Activated T-cell treated with anti-CD3 and anti-CD28 coated beads for 24 hours (primary cell): ENCODE data around the gene OR8B12.

Experiments used
- DNase-seq: peaks from one replicate; pipeline ENCODE4 v3.0.0-alpha.2; 2020; ENCODE audit warnings: low read depth

Gene OR8B12

DNA sequence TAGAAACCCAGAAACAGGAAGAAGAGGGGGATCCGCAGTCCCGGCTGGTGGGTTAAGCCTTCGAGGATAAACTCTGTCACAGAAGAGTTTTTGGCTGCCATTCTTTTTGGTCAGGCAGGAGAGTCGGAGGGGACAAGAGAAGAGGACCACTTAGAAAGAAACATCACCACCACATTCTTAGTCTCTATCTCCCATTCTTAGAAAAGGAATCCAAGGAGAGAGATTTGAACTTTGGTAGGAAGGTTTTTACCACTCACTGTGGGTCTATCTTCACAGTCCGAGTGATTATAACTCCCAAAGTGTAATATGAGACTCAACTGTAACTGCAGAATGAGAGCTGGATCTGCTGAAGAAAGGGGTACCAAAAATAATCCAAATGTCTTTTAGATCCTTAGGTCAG lies at the start of gene OR8B12:
OR8B12 (minus strand) TSS at position 101 of the 400 bp plus-strand sequence; CDS start at position 101, 0 bp downstream.
- no peak for DNase-seq

- no peak for DNase-seq
Measured at GRCh38 chr11:124592627-124593026, 49.2 kb upstream of the OR8B12 start.

DNA sequence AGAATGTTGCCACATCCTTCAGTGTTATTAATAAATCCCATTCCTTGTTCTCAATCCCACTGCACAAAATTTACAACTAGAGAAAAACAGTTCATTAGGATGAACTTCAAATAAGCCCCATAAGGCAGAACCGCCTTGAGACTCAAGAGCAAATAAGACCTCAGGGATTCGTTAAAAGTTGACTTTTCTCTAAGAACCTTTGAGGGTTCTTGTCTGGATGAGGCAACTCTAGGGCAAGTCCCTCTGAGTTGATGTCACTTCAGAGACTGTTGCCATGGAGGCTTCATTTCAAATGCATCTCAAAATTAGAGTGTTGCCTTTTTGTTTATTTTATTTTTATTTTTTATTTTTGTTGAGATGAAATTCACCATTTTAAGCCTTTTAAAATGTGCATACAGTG lies 48.0 kb upstream of the OR8B12 start:
- DNase-seq, result no peak

DNA sequence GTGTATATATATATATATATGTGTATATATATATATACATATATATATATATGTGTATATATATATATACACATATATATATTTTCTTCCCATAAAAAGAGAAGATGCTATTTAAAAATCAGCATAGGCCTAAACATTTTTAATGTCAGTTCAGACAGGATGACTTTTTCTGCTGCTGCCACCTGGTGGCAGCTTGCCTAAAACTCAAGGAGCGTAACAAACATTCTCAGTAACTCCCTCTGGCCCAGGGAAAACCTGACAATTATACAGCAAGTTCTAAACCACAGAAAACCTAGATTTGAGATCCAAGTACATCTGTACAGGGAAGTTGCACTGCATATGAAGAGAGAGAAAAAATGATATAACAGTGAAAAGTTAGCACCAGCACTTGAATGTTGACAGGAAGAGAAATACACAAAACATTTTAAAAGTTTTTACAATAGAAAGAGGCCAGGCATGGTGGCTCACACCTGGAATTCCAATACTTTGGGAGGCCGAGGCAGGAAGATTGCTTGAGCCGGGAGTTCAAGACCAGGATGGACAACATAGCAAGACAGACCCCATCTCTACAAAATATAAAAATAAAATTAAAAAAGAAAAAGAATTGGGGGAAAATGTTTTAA lies 42.9 kb upstream of the OR8B12 start:
- DNase-seq, result peak; percentile 31

GRCh38 chr11:124584681-124585372 lies 41.4 kb upstream of the OR8B12 start:
- DNase-seq, result no peak

- DNase-seq, result no peak
Measured at GRCh38 chr11:124583781-124584180, 40.3 kb upstream of the OR8B12 start.

- DNase-seq, result no peak
Measured at GRCh38 chr11:124582565-124582964, 39.1 kb upstream of the OR8B12 start.

DNA sequence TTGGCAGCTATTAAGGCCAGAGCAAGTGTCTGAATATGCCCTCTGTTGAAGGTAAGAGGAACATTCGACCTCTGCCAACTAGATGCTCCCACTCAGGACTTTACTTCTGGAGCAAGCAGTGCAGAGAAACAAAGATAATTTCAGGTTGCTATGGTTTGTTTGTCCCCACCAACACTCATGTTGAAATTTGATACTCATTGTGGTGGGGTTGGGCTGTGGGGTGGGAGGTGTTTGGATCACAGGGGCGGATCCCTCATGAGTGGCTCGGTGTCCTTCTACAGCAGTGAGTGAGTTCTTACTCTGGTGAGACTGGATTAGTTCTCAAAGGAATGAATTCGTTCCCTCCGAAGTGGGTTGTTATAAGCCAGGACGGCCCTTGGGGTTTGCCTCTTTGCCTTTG lies 38.4 kb upstream of the OR8B12 start:
- DNase-seq, result no peak

- DNase-seq, result no peak
Measured at GRCh38 chr11:124578761-124579160, 35.3 kb upstream of the OR8B12 start.

DNA sequence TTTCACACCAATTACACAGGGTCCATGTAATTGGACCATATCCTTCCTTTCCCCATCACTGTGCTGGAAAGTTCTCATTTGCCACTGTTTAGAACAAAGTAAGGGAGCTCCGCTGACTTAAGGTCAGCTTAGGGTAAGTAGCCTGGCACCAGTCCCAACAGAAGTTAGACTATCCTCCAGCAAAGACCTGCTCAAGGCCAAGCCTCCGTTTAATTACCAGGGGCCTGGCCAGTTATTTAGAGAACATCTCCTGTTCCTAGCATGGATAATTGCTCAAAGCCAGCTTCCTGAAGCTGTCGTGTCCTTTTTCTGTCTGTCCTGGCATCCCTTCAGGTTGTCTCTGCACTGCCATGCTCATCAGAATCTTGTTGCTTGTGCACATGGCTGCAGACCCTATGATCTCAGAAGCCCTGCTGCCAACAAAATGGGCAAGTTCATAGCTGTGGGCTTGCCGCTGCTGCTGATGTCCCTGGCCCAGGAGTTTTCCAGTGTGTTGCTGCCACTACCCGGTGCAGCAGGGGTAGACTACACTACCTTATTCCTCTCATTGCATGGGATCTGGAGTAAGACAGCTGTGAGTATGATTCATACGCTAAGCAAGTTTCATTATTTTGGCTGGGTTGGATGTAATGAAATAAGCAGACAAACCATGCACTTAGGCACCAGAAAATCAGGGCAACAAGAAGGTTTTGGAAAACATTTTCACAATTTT lies 34.4 kb upstream of the OR8B12 start:
- DNase-seq, result no peak

DNA sequence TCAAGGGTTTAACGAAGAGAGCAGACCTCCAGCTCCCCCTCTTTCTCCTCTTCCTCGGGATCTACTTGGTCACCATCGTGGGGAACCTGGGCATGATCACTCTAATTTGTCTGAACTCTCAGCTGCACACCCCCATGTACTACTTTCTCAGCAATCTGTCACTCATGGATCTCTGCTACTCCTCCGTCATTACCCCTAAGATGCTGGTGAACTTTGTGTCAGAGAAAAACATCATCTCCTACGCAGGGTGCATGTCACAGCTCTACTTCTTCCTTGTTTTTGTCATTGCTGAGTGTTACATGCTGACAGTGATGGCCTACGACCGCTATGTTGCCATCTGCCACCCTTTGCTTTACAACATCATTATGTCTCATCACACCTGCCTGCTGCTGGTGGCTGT lies 26.7 kb upstream of the OR8B12 start:
- no peak for DNase-seq

DNA sequence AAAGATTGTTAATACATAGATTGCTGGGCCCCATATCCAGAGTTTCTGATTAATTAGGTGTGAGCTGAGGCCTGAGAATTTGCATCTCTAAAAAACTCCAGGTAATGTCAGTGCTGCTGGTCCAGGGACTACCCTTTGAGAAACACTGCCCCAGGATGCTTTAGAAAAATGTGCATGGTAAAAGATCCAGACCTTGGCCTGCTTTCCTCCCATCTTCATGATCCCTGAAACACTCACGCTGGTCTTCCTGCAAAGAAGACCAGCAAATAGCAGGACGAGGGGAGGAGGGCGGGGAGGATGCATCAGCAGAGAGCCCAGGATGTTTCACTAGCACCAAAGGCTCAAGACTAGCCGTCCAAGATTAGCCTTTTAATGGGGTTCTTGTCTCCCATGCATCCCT lies 26.2 kb upstream of the OR8B12 start, which contains the start of gene OR8A1:
OR8A1 (plus strand) TSS at position 301 of the 400 bp plus-strand sequence. CDS start 123 bp downstream, outside the sequence.
- DNase-seq, result no peak

DNA sequence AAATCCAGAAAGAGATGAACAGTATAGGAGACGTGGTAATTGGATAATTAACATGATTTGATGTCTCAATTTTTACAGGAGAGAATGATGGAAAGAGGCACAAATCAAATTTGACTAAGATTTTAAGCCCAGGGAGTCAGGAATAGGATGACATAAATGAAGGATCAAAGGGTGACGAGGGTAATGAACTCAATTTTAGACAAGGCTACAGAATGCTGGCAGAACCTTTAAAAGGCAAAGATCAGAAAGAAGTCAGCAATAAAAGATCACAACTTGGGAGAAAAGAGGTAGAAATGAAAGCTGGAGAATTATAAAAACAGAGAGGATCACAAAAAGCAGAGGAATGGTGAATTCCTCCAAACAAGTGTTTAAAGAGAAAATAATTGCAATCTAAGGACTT lies 13.4 kb upstream of the OR8B12 start:
- DNase-seq, result no peak

GRCh38 chr11:124551987-124552386 lies 8.5 kb upstream of the OR8B12 start:
- DNase-seq, result no peak

DNA sequence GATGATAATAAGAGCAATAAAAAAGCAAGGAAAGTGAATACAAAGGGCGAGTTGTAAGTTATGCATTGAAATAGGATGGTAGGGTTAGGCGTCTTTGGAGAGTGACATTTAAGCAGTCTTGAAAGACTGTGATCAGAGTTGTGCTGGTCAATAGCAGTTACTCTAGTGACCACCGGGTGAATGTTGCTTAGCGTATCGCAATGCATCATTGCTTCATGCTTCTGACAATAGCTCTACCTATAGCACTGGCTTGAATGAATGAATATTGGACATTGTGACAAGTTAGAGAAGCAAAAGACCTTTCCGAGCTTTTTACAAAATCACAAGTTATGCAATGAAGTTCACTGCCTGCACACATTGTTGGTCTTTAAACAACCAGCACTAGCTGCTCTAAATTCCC lies 7.7 kb upstream of the OR8B12 start:
- no peak for DNase-seq

DNA sequence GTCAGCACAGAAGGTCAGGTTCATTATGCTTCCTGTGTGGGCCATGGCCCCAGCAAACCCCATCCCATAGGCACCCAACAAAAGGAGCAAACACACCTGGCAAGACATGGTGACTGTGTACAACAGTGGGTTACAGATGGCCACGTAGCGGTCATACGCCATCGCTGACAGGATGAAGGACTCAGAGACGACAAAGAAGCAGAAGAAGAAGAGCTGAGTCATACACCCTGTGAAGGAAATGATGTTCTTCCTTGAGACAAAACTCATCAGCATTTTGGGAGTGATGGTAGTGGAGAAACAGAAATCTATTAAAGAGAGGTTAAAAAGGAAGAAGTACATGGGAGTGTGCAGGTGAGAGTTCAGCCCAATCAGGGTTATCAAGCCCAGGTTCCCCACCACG lies 309 bp downstream of the OR8B12 start:
- no peak for DNase-seq

GRCh38 chr11:124541204-124541603 lies 2.2 kb downstream of the OR8B12 start:
- no peak for DNase-seq

DNA sequence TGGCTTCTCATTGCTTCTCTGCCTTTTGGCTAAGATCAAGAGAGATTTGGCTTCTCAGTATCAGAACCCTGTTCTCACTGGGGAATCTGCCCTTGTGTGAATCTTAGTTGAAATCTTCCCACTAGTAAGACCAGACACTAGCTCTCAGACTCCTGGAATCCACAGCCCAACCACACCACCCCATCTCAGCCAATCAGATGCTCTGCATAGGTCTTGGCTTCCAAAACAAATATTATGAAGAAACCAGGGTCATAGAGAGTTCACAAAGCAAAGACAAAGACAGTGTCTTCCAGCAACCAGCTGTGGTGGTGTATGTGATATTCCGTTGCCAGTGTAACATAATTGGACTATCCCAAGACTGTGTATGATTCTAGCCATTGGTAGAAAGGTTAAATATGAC lies 5.4 kb downstream of the OR8B12 start:
- no peak for DNase-seq

DNA sequence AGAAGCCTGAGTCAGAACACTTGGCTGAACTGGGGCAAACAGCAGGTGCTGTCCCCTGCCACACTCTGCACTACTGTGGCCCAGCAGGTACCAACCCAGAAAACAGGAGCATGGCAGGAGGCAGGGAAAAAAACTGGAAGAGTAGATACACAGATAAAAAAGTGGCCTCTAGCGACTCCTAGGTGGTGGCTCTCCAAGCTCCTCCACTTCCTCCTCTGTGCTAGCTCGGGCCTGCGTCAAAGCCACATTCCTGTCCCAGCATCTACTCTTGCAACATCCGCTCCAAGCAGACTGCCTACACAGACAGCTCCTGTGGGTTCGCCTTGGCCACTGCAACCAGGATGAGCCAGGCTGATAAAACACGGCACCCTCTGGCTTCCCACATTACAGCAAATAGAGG lies 6.9 kb downstream of the OR8B12 start:
- no peak for DNase-seq

DNA sequence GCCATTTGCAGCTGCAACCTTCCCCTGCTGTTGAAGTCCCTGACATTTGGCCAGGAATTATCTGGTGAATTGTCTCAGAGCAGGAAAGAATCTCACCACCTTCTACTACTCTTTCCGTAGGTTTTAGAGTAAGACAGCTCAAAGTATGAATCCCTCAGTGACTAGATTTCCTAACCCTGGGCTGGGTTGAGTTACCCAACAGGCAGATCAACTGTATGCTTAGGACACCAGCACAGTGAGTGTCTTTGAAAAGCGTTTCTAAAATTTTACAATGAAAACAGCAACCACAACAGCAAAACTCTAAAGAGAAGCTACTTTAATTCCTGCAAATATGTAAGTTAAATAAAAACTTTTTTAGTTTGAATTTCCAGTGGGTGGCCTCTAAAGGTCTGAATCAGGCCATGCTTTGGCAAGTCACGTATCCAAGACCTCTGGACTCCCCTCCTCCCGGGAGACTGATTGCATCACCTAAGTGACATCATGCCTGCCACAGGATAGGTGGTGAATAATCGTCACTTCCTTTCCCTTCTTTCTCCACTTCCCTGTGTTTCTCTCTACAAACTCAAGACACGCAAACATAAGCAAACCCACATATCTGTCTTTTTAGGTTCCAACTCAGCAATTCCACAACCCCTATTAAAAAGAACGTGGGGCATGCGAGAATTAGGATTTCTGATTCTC lies 7.8 kb downstream of the OR8B12 start:
- DNase-seq, result no peak

DNA sequence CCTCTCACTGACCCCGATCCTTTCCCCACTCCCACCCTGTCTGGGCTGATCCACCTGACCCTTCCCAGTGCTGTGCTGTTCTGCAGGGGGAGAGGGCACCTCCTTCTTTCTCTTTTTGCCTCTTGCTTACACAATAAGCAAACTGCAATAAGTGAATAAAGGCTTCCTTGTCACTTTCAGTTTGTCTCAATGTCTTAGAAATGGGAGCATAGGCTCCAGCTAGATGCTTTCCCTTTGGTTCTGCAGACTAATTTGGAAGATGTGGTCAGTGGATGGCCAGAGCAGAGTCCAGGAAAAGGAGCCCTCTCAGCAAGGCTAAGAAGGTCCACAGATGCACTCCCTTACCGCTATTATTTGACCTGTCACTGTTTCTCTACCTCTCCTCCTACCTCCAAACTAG lies 9.4 kb downstream of the OR8B12 start:
- DNase-seq, result no peak

GRCh38 chr11:124533626-124534025 lies 9.8 kb downstream of the OR8B12 start:
- DNase-seq, result no peak

- no peak for DNase-seq
Measured at GRCh38 chr11:124520550-124520854, 23.0 kb downstream of the OR8B12 start.
